Testis (tissue), 2 donors: Measurements from ENCODE around the gene FAM171A2.

Experiments used
- POLR2A ChIP-seq: fragments of 450-650 bp; IDR thresholded peaks from one replicate; pipeline ENCODE4 v1.6.1; 2017; ENCODE audit warnings: antibody characterized with exemption, mild to moderate bottlenecking, moderate library complexity
- TF ChIP-seq, protein P1 (sequence below), 3 experiments: fragments of 450-650 bp in 2 of 3; fragments of 200-600 bp in 1 of 3; sonication (generic) in 1 of 3; IDR thresholded peaks; one replicate each; pipeline ENCODE4 v1.5.1; 2016 to 2019; ENCODE audit warnings: antibody characterized with exemption in 3 of 3, mild to moderate bottlenecking in 2 of 3, moderate library complexity in 1 of 3

GRCh38 chr17:44382917-44383316 is 19.3 kb upstream of the FAM171A2 start:
- TF ChIP-seq, protein P1, sequence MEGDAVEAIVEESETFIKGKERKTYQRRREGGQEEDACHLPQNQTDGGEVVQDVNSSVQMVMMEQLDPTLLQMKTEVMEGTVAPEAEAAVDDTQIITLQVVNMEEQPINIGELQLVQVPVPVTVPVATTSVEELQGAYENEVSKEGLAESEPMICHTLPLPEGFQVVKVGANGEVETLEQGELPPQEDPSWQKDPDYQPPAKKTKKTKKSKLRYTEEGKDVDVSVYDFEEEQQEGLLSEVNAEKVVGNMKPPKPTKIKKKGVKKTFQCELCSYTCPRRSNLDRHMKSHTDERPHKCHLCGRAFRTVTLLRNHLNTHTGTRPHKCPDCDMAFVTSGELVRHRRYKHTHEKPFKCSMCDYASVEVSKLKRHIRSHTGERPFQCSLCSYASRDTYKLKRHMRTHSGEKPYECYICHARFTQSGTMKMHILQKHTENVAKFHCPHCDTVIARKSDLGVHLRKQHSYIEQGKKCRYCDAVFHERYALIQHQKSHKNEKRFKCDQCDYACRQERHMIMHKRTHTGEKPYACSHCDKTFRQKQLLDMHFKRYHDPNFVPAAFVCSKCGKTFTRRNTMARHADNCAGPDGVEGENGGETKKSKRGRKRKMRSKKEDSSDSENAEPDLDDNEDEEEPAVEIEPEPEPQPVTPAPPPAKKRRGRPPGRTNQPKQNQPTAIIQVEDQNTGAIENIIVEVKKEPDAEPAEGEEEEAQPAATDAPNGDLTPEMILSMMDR (IDR thresholded peaks at IDR 0.05), result no peak
- TF ChIP-seq POLR2A, result no peak
